ENCODE measurements around the gene ACAT1. TPM values are rescaled to one million over a fixed set of nuclear protein-coding genes. Genes with fewer than 3 reads are reported as not detected.

The ACAT1 gene
- total and polyA plus RNA-seq, 4 donors: 74.1 to 112 (median 86.3) TPM

GRCh38 chr11:108170184-108170583 is 48.8 kb downstream of the ACAT1 start:
- no CpG with 5 or more reads among the region's 2 CpGs for WGBS (ENCODE audit: insufficient coverage)
- no peak for DNase-seq (ENCODE audit: low read depth in 4 of 6, low spot score in 6 of 6)
- Histone ChIP-seq H3K27me3 (ENCODE audit: control insufficient read depth, insufficient read depth, low read length) (no peaks in the 10 kb centered on the region), H3K4me1 (ENCODE audit: control insufficient read depth, insufficient read depth, low read length) (no peaks in the 10 kb centered on the region), H3K4me3 (ENCODE audit: low read depth, low read length) (no peak overlapping the region), H3K36me3 (ENCODE audit: control insufficient read depth, insufficient read depth, low read length) (peaks cover 12% of the 10 kb centered on the region), H3K9me3 (ENCODE audit: control insufficient read depth, insufficient read depth, low read length) (no peaks in the 10 kb centered on the region), H3K27ac (ENCODE audit: low read depth, low read length) (no peak overlapping the region)

DNA sequence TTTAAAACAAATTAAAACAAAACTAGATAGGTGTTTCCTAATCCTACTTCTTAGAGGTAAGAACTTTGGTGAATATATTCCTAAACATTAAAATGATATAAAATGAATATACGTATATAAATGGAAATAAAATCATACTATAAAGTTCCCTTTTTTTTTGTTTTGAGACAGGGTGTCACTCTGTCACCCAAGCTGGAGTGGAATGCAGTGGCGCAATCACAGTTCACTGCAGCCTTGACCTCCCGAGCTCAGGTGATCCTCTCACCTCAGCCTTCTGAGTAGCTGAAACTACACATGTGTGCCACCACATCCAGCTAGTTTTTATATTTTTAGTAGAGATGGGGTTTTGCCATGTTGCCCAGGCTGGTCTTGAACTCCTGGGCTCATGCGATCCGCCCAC is 56.2 kb downstream of the ACAT1 start:
- no peak overlapping the region for H3K27ac ChIP-seq (ENCODE audit: low read depth, low read length)
- no peak overlapping the region for H3K4me3 ChIP-seq (ENCODE audit: low read depth, low read length)
- H3K4me1 ChIP-seq (ENCODE audit: control insufficient read depth, insufficient read depth, low read length): no peaks in the 10 kb centered on the region
- no peaks in the 10 kb centered on the region for H3K27me3 ChIP-seq (ENCODE audit: control insufficient read depth, insufficient read depth, low read length)
- H3K36me3 ChIP-seq (ENCODE audit: control insufficient read depth, insufficient read depth, low read length): peaks cover 12% of the 10 kb centered on the region
- DNase-seq (ENCODE audit: low read depth in 4 of 6, low spot score in 6 of 6): no peak
- WGBS (ENCODE audit: insufficient coverage): 93% methylated on average over 3 of the region's 5 CpGs
- H3K9me3 ChIP-seq (ENCODE audit: control insufficient read depth, insufficient read depth, low read length): no peaks in the 10 kb centered on the region

DNA sequence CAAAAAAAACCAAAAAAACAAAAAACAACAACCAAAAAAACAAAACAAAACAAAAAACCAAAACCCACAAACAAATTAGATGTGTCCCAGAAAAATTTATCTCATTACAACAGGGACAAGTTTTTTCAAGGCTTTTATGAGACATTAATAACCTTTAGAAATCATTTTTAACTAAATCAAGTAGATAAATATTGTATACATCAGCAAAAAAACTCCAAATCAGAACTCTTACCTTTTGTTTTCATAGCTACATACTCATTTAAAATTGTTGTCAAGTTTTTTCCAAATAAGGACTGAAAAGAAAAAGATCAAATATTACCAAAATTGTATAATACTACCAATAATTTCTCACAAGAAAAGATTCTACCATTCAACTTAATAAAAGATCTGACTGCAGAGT is 72.4 kb downstream of the ACAT1 start:
- Histone ChIP-seq H3K27me3 (ENCODE audit: control insufficient read depth, insufficient read depth, low read length) (no peaks in the 10 kb centered on the region), H3K9me3 (ENCODE audit: control insufficient read depth, insufficient read depth, low read length) (no peaks in the 10 kb centered on the region), H3K27ac (ENCODE audit: low read depth, low read length) (no peak overlapping the region), H3K4me1 (ENCODE audit: control insufficient read depth, insufficient read depth, low read length) (no peaks in the 10 kb centered on the region), H3K4me3 (ENCODE audit: low read depth, low read length) (no peak overlapping the region), H3K36me3 (ENCODE audit: control insufficient read depth, insufficient read depth, low read length) (peaks cover 28% of the 10 kb centered on the region)
- no peak for DNase-seq (ENCODE audit: low read depth in 4 of 6, low spot score in 6 of 6)

GRCh38 chr11:108196901-108197300 is 75.5 kb downstream of the ACAT1 start:
- no peak overlapping the region for H3K4me3 ChIP-seq (ENCODE audit: low read depth, low read length)
- no peaks in the 10 kb centered on the region for H3K4me1 ChIP-seq (ENCODE audit: control insufficient read depth, insufficient read depth, low read length)
- WGBS (ENCODE audit: insufficient coverage): no CpG with 5 or more reads among the region's 3 CpGs
- H3K27ac ChIP-seq (ENCODE audit: low read depth, low read length): no peak overlapping the region
- H3K27me3 ChIP-seq (ENCODE audit: control insufficient read depth, insufficient read depth, low read length): no peaks in the 10 kb centered on the region
- peaks cover 21% of the 10 kb centered on the region for H3K36me3 ChIP-seq (ENCODE audit: control insufficient read depth, insufficient read depth, low read length)
- DNase-seq (ENCODE audit: low read depth in 4 of 6, low spot score in 6 of 6): no peak
- no peaks in the 10 kb centered on the region for H3K9me3 ChIP-seq (ENCODE audit: control insufficient read depth, insufficient read depth, low read length)

Small RNA genes lying within 50 kb of the gene (small RNA-seq; reads per million reads assigned to genes)
- not detected for gene RF00019 (ENCODE audit: low replicate concordance)

Other genes with a start within 250 kb of the ACAT1 start
- gene RAB39A, start 193.1 kb upstream of the ACAT1 start, total RNA-seq: 10 to 100 TPM in 1 of 2 donors, 1 to 10 TPM in 1; 4.2 to 27.2 TPM
- gene RAB39A, start 193.1 kb upstream of the ACAT1 start, polyA plus RNA-seq (ENCODE audit: insufficient read length in 2 of 2): 1 to 10 TPM; 7.3 to 7.8 TPM
- 10 to 100 TPM; 38.2 to 67.8 TPM for gene CUL5, start 112.7 kb upstream of the ACAT1 start, total RNA-seq
- 10 to 100 TPM; 20.4 to 27.6 TPM for gene CUL5, start 112.7 kb upstream of the ACAT1 start, polyA plus RNA-seq (ENCODE audit: insufficient read length in 2 of 2)
- gene NPAT, start 101.1 kb downstream of the ACAT1 start, total RNA-seq: 10 to 100 TPM; 17.9 to 30.3 TPM
- 10 to 100 TPM; 12.2 to 14.5 TPM for gene NPAT, start 101.1 kb downstream of the ACAT1 start, polyA plus RNA-seq (ENCODE audit: insufficient read length in 2 of 2)
- 100 to 1,000 TPM in 1 of 2 donors, 10 to 100 TPM in 1; 87.3 to 137 TPM for gene ATM, start 101.5 kb downstream of the ACAT1 start, total RNA-seq
- 10 to 100 TPM; 44.7 to 55.0 TPM for gene ATM, start 101.5 kb downstream of the ACAT1 start, polyA plus RNA-seq (ENCODE audit: insufficient read length in 2 of 2)